Chondrocyte (in vitro differentiated cells): ENCODE measurements around the gene ZNF518A. TPM values are rescaled to one million over a fixed set of nuclear protein-coding genes. Genes with fewer than 3 reads are reported as not detected.

Experiments
- DNase-seq: peaks from one replicate; pipeline ENCODE4 v3.0.0; 2021; ENCODE audit warnings: mixed read lengths, low spot score
- H3K27ac Mint-ChIP-seq: one replicate; pipeline ENCODE4 v1.8.0; 2021; ENCODE audit warnings: mild to moderate bottlenecking, moderate library complexity, mixed read lengths; ENCODE audit not compliant: unreplicated experiment
- H3K27me3 Mint-ChIP-seq: 2 replicates; pipeline ENCODE4 v1.8.0; 2021; ENCODE audit warnings: low read depth, mixed read lengths
- H3K36me3 Mint-ChIP-seq: 2 replicates; pipeline ENCODE4 v1.8.0; 2021; ENCODE audit warnings: low read depth, mixed read lengths
- H3K4me1 Mint-ChIP-seq: 2 replicates; pipeline ENCODE4 v1.8.0; 2021; ENCODE audit warnings: low read depth, mild to moderate bottlenecking, mixed read lengths
- H3K4me3 Mint-ChIP-seq: one replicate; pipeline ENCODE4 v1.8.0; 2021; ENCODE audit warnings: mild to moderate bottlenecking, moderate library complexity, mixed read lengths; ENCODE audit not compliant: unreplicated experiment
- H3K9me3 Mint-ChIP-seq: 2 replicates; pipeline ENCODE4 v1.8.0; 2021; ENCODE audit warnings: low read depth, mixed read lengths
- CTCF ChIP-seq: fragments of 200-600 bp; sonication (generic); IDR thresholded peaks from 2 replicates; pipeline ENCODE4 v1.5.0; 2021; ENCODE audit warnings: antibody characterized with exemption, mild to moderate bottlenecking, moderate library complexity
- total RNA-seq: library from RNA; stranded (reverse); gene quantifications from 3 replicates; pipeline ENCODE4 v1.2.1, GENCODE V29; 2021

Gene ZNF518A
- total RNA-seq, 1 donor from 2014 or later, result 10.9 TPM

- H3K27me3 Mint-ChIP-seq, result peaks cover 46% of the 10 kb centered on the region
- no peak overlapping the region for H3K4me3 Mint-ChIP-seq
- no peaks in the 10 kb centered on the region for H3K36me3 Mint-ChIP-seq
- no peak for TF ChIP-seq CTCF
- DNase-seq, result no peak
- H3K4me1 Mint-ChIP-seq, result no peaks in the 10 kb centered on the region
- no peaks in the 10 kb centered on the region for H3K9me3 Mint-ChIP-seq
- H3K27ac Mint-ChIP-seq, result no peak overlapping the region
These were observed 22.5 kb upstream of the ZNF518A start for GRCh38 chr10:96107623-96108038.

- Mint-ChIP-seq H3K36me3 (no peaks in the 10 kb centered on the region), H3K27ac (no peak overlapping the region), H3K27me3 (peaks cover 46% of the 10 kb centered on the region), H3K4me1 (no peaks in the 10 kb centered on the region), H3K9me3 (peaks cover 3% of the 10 kb centered on the region), H3K4me3 (no peak overlapping the region)
- no peak for TF ChIP-seq CTCF
- DNase-seq, result no peak
These were observed 17.6 kb upstream of the ZNF518A start for GRCh38 chr10:96112531-96112930.

GRCh38 chr10:96118604-96119450, 11.3 kb upstream of the ZNF518A start:
- H3K9me3 Mint-ChIP-seq, result peaks cover 3% of the 10 kb centered on the region
- H3K27ac Mint-ChIP-seq, result no peak overlapping the region
- H3K36me3 Mint-ChIP-seq, result no peaks in the 10 kb centered on the region
- peaks cover 33% of the 10 kb centered on the region for H3K27me3 Mint-ChIP-seq
- H3K4me1 Mint-ChIP-seq, result no peaks in the 10 kb centered on the region
- TF ChIP-seq CTCF, result no peak
- H3K4me3 Mint-ChIP-seq, result no peak overlapping the region
- no peak for DNase-seq

GRCh38 chr10:96122824-96123223, 7.3 kb upstream of the ZNF518A start:
- TF ChIP-seq CTCF, result no peak
- no peak overlapping the region for H3K27ac Mint-ChIP-seq
- peaks cover 14% of the 10 kb centered on the region for H3K4me1 Mint-ChIP-seq
- no peaks in the 10 kb centered on the region for H3K36me3 Mint-ChIP-seq
- H3K9me3 Mint-ChIP-seq, result no peaks in the 10 kb centered on the region
- DNase-seq, result no peak
- H3K27me3 Mint-ChIP-seq, result peaks cover 18% of the 10 kb centered on the region
- no peak overlapping the region for H3K4me3 Mint-ChIP-seq

- peaks cover 1% of the 10 kb centered on the region for H3K36me3 Mint-ChIP-seq
- peak overlapping the region; percentile 65 for H3K4me3 Mint-ChIP-seq
- H3K4me1 Mint-ChIP-seq, result peaks cover 18% of the 10 kb centered on the region
- DNase-seq, result no peak
- H3K27ac Mint-ChIP-seq, result peak overlapping the region; percentile 46
- H3K27me3 Mint-ChIP-seq, result peaks cover 17% of the 10 kb centered on the region
- H3K9me3 Mint-ChIP-seq, result peaks cover 3% of the 10 kb centered on the region
- no peak for TF ChIP-seq CTCF
These were observed 5.6 kb upstream of the ZNF518A start for GRCh38 chr10:96124230-96125141.
